Measurements from ENCODE around the gene OR4N5.

DNA sequence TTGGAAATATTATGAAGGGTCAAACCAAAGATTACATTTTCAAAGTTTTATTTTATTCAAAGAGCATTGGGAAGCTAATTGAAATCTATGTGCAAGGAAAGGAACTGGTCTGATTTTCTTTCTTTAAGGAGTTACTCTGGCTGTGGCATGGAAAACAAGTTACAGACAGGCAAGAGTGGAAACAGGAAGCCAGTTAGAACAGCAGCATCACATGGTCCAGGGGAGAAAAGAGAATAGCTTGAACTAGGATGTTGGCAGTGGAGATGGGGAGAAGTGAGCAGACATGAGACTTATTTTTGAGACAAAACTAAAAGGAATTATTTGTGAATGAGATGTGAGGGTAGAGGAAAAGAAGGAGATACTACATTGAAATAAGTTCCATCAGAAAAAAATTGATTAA lies 55.5 kb downstream of the OR4N5 start:
- no peak for TF ChIP-seq EZH2 (optimal IDR thresholded peaks at IDR 0.05; ENCODE audit: low read depth, low read length)
- TF ChIP-seq, protein P1, sequence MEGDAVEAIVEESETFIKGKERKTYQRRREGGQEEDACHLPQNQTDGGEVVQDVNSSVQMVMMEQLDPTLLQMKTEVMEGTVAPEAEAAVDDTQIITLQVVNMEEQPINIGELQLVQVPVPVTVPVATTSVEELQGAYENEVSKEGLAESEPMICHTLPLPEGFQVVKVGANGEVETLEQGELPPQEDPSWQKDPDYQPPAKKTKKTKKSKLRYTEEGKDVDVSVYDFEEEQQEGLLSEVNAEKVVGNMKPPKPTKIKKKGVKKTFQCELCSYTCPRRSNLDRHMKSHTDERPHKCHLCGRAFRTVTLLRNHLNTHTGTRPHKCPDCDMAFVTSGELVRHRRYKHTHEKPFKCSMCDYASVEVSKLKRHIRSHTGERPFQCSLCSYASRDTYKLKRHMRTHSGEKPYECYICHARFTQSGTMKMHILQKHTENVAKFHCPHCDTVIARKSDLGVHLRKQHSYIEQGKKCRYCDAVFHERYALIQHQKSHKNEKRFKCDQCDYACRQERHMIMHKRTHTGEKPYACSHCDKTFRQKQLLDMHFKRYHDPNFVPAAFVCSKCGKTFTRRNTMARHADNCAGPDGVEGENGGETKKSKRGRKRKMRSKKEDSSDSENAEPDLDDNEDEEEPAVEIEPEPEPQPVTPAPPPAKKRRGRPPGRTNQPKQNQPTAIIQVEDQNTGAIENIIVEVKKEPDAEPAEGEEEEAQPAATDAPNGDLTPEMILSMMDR (IDR thresholded peaks at IDR 0.05; ENCODE audit: low read length) = no peak
